Measurements from ENCODE around the gene RPUSD4.

RPUSD4 gene

DNA sequence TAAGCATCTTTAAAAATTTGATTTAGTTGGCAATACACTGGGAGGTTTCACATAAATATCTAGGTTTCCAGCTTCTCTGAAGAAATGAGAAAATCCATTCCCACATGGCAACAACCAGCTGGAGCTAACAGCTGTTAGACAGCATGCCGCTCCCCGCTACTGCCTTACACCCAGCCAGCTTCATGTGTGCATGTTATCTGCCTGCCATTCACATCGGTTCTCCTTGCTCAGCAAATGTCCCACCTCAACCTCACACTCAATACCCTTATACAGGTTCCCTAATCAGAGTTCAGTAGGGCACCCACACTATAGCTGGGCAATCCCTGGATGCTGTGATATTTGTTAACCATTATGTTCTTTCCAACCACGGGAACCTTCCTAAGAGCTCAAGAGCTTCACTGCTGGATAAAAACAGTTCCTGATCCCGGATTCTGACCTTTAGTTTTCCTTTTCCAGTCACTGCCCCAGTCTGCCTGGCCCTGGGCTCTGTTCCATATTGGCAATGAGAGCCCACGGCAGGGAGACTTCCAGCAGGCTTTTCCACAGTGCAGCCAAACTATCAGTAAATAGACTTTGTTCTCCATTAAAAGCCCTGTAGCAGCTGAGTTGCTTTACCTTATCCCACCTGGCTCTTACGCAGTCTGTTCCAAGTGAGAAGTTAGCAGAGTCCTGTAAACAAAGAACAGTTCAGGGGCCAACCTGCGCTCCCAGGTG lies 8.6 kb downstream of the RPUSD4 start:
- no peaks in the 10 kb centered on the region for H3K27me3 ChIP-seq (ENCODE audit: insufficient read depth, low read length)
- H2BK12ac ChIP-seq (ENCODE audit: low read length) = no peak overlapping the region
- H2BK5ac ChIP-seq (ENCODE audit: low read depth, low read length, poor library complexity) = no peak overlapping the region
- no peak overlapping the region for H3K4me2 ChIP-seq (ENCODE audit: low read length)
- H3K36me3 ChIP-seq (ENCODE audit: control insufficient read depth in 1 of 2, insufficient read depth in 2 of 2, low read length in 2 of 2) = peaks cover 41 to 53% of the 10 kb centered on the region in 2 experiments
- no peak overlapping the region for H2BK120ac ChIP-seq (ENCODE audit: insufficient read depth, low read length, poor library complexity)
- no peak overlapping the region for H3K4me3 ChIP-seq (ENCODE audit: low read depth, low read length)
- no peak overlapping the region for H3K18ac ChIP-seq (ENCODE audit: low read length)
- no peak overlapping the region for H2AFZ ChIP-seq (ENCODE audit: insufficient read depth, low read length, poor library complexity)
- H2AK5ac ChIP-seq (ENCODE audit: low read length) = no peak overlapping the region
- no peaks in the 10 kb centered on the region for H3K79me2 ChIP-seq (ENCODE audit: control insufficient read depth, insufficient read depth, low read length, poor library complexity)
- H3K79me1 ChIP-seq (ENCODE audit: low read length) = no peaks in the 10 kb centered on the region
- H4K8ac ChIP-seq (ENCODE audit: low read depth, low read length) = no peak overlapping the region
- H3K23ac ChIP-seq (ENCODE audit: low read length) = no peak overlapping the region
- H3K14ac ChIP-seq (ENCODE audit: low read length) = no peak overlapping the region
- H3K4me1 ChIP-seq (ENCODE audit: control insufficient read depth in 1 of 2, insufficient read depth in 2 of 2, low read length in 2 of 2) = peaks cover 0 to 1% of the 10 kb centered on the region in 2 experiments
- H4K91ac ChIP-seq (ENCODE audit: low read depth, low read length) = no peak overlapping the region
- no peak overlapping the region for H3K4ac ChIP-seq (ENCODE audit: low read depth, low read length)
- DNase-seq = no peak
- no peaks in the 10 kb centered on the region for H3K9me3 ChIP-seq (ENCODE audit: insufficient read depth, low read depth, low read length)
- no peak overlapping the region for H3K9ac ChIP-seq (ENCODE audit: low read length)
- no peak overlapping the region for H3K27ac ChIP-seq (ENCODE audit: low read depth, low read length)
- WGBS (ENCODE audit: extremely low coverage, insufficient coverage, insufficient read length) = no CpG with 5 or more reads among the region's 8 CpGs
- no peak overlapping the region for H4K12ac ChIP-seq (ENCODE audit: low read depth, low read length)

DNA sequence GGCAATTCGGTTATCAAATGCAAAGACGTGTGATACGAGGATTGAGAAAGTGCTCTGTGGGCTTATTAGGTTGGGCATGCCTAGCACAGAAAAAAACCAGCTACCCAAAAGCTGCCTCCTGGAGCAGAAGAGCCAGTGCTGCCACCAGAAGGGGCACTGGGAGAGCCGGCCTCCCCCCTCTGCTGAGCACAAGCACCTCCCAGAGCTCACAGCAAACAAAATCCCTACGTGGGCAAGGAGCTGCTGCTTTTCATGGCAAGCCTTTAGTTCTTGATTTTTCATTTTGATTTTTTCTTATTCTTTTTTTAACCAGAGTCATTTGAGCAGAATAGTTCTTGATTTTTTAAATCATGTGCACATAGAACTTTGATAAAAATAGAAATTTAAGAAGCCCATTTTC lies 12.8 kb downstream of the RPUSD4 start:
- WGBS (ENCODE audit: extremely low coverage, insufficient coverage, insufficient read length) = no CpG with 5 or more reads among the region's 5 CpGs
- no peak overlapping the region for H3K14ac ChIP-seq (ENCODE audit: low read length)

DNA sequence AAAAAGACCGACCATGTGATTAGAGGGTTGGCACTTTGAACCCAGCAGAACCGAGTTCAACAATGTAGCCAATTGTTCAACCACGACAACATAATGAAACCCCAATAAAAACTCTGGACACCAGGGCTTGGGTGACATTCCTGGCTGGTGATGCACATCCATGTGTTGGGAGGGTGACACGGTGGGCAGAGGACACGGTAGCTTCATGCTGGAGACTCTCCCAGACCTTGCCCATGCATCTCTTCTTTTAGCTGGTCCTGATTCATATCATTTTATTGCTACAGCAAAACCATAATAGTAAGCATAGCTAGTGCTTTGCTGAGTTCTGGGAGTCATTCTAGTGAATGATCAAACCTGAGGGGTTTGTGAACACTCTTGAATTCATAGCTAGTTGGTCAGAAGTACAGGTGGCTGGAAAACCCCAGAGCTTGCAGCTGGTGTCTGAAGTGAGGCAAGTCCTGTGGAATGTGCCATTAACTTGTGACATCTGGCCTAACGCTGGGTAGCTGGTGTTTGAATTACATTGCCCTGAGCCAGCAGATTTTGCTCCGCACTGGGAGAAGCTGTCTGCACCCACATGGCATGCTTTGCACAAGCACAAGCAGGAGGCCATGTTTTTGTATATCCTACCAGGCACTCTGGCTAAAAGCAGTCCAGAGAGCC lies 14.0 kb downstream of the RPUSD4 start:
- H3K4me3 ChIP-seq (ENCODE audit: low read depth, low read length) = no peak overlapping the region
- no peaks in the 10 kb centered on the region for H3K27me3 ChIP-seq (ENCODE audit: insufficient read depth, low read length)
- H2BK12ac ChIP-seq (ENCODE audit: low read length) = no peak overlapping the region

More for the DNA sequence above, 12.8 kb downstream of the RPUSD4 start:
- Histone ChIP-seq H4K8ac (ENCODE audit: low read depth, low read length) (no peak overlapping the region), H2BK12ac (ENCODE audit: low read length) (no peak overlapping the region), H4K91ac (ENCODE audit: low read depth, low read length) (no peak overlapping the region), H2AFZ (ENCODE audit: insufficient read depth, low read length, poor library complexity) (no peak overlapping the region), H3K23ac (ENCODE audit: low read length) (no peak overlapping the region), H2BK5ac (ENCODE audit: low read depth, low read length, poor library complexity) (no peak overlapping the region), H3K27me3 (ENCODE audit: insufficient read depth, low read length) (no peaks in the 10 kb centered on the region), H3K4me1 (ENCODE audit: control insufficient read depth in 1 of 2, insufficient read depth in 2 of 2, low read length in 2 of 2) (peaks cover 0 to 4% of the 10 kb centered on the region in 2 experiments), H3K4me3 (ENCODE audit: low read depth, low read length) (no peak overlapping the region), H3K79me2 (ENCODE audit: control insufficient read depth, insufficient read depth, low read length, poor library complexity) (no peaks in the 10 kb centered on the region), H3K36me3 (ENCODE audit: control insufficient read depth in 1 of 2, insufficient read depth in 2 of 2, low read length in 2 of 2) (peaks cover 48 to 54% of the 10 kb centered on the region in 2 experiments), H3K79me1 (ENCODE audit: low read length) (no peaks in the 10 kb centered on the region), H3K4me2 (ENCODE audit: low read length) (no peak overlapping the region), H3K27ac (ENCODE audit: low read depth, low read length) (no peak overlapping the region), H4K12ac (ENCODE audit: low read depth, low read length) (no peak overlapping the region), H3K9me3 (ENCODE audit: insufficient read depth, low read depth, low read length) (peaks cover 6% of the 10 kb centered on the region), H3K4ac (ENCODE audit: low read depth, low read length) (no peak overlapping the region), H2BK120ac (ENCODE audit: insufficient read depth, low read length, poor library complexity) (no peak overlapping the region), H2AK5ac (ENCODE audit: low read length) (no peak overlapping the region), H3K18ac (ENCODE audit: low read length) (no peak overlapping the region), H3K9ac (ENCODE audit: low read length) (no peak overlapping the region)
- no peak for DNase-seq

DNA sequence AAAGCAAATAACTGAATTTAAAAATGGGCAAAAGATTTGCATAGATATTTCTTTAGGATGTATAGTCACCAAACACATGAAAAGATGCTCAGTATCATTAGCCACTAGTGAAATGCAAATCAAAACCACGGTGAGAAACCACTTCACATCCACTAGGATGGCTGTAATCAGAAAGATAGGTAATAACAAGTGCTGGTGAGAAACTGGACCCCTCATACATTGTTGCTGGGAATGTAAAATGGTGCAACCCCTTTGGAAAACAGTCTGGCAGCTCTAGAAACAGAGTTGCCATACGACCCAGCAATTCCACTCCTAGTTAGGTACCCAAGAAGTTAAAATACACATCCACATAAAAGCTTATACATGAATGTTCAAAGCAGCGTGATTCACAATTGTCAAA lies 16.3 kb downstream of the RPUSD4 start:
- WGBS (ENCODE audit: extremely low coverage, insufficient coverage, insufficient read length) = no CpG with 5 or more reads among the region's 3 CpGs
- Histone ChIP-seq H3K14ac (ENCODE audit: low read length) (no peak overlapping the region), H2BK120ac (ENCODE audit: insufficient read depth, low read length, poor library complexity) (no peak overlapping the region), H4K12ac (ENCODE audit: low read depth, low read length) (no peak overlapping the region), H3K79me2 (ENCODE audit: control insufficient read depth, insufficient read depth, low read length, poor library complexity) (no peaks in the 10 kb centered on the region), H3K18ac (ENCODE audit: low read length) (no peak overlapping the region), H3K4me1 (ENCODE audit: control insufficient read depth in 1 of 2, insufficient read depth in 2 of 2, low read length in 2 of 2) (peaks cover 18 to 25% of the 10 kb centered on the region in 2 experiments), H3K9me3 (ENCODE audit: insufficient read depth, low read depth, low read length) (peaks cover 6% of the 10 kb centered on the region), H3K36me3 (ENCODE audit: control insufficient read depth in 1 of 2, insufficient read depth in 2 of 2, low read length in 2 of 2) (peaks cover 35 to 36% of the 10 kb centered on the region in 2 experiments), H2AK5ac (ENCODE audit: low read length) (no peak overlapping the region), H3K27me3 (ENCODE audit: insufficient read depth, low read length) (no peaks in the 10 kb centered on the region), H2BK5ac (ENCODE audit: low read depth, low read length, poor library complexity) (no peak overlapping the region), H2AFZ (ENCODE audit: insufficient read depth, low read length, poor library complexity) (no peak overlapping the region), H3K9ac (ENCODE audit: low read length) (no peak overlapping the region), H3K4ac (ENCODE audit: low read depth, low read length) (no peak overlapping the region), H3K23ac (ENCODE audit: low read length) (no peak overlapping the region), H3K79me1 (ENCODE audit: low read length) (peaks cover 14% of the 10 kb centered on the region), H4K8ac (ENCODE audit: low read depth, low read length) (no peak overlapping the region), H4K91ac (ENCODE audit: low read depth, low read length) (no peak overlapping the region), H3K27ac (ENCODE audit: low read depth, low read length) (no peak overlapping the region), H2BK12ac (ENCODE audit: low read length) (no peak overlapping the region), H3K4me2 (ENCODE audit: low read length) (no peak overlapping the region), H3K4me3 (ENCODE audit: low read depth, low read length) (no peak overlapping the region)
- DNase-seq = no peak

More for the DNA sequence above, 14.0 kb downstream of the RPUSD4 start:
- Histone ChIP-seq H2BK5ac (ENCODE audit: low read depth, low read length, poor library complexity) (no peak overlapping the region), H2AFZ (ENCODE audit: insufficient read depth, low read length, poor library complexity) (no peak overlapping the region), H3K79me1 (ENCODE audit: low read length) (peaks cover 5% of the 10 kb centered on the region), H3K36me3 (ENCODE audit: control insufficient read depth in 1 of 2, insufficient read depth in 2 of 2, low read length in 2 of 2) (peaks cover 45 to 51% of the 10 kb centered on the region in 2 experiments), H3K4me2 (ENCODE audit: low read length) (no peak overlapping the region), H3K4me1 (ENCODE audit: control insufficient read depth in 1 of 2, insufficient read depth in 2 of 2, low read length in 2 of 2) (peaks cover 5 to 12% of the 10 kb centered on the region in 2 experiments), H3K18ac (ENCODE audit: low read length) (no peak overlapping the region), H3K14ac (ENCODE audit: low read length) (no peak overlapping the region), H2BK120ac (ENCODE audit: insufficient read depth, low read length, poor library complexity) (no peak overlapping the region), H4K12ac (ENCODE audit: low read depth, low read length) (no peak overlapping the region), H3K27ac (ENCODE audit: low read depth, low read length) (no peak overlapping the region), H3K9ac (ENCODE audit: low read length) (no peak overlapping the region), H3K4ac (ENCODE audit: low read depth, low read length) (no peak overlapping the region), H3K9me3 (ENCODE audit: insufficient read depth, low read depth, low read length) (peaks cover 6% of the 10 kb centered on the region), H3K23ac (ENCODE audit: low read length) (no peak overlapping the region), H4K91ac (ENCODE audit: low read depth, low read length) (no peak overlapping the region), H3K79me2 (ENCODE audit: control insufficient read depth, insufficient read depth, low read length, poor library complexity) (no peaks in the 10 kb centered on the region), H4K8ac (ENCODE audit: low read depth, low read length) (no peak overlapping the region), H2AK5ac (ENCODE audit: low read length) (no peak overlapping the region)
- no CpG with 5 or more reads among the region's 7 CpGs for WGBS (ENCODE audit: extremely low coverage, insufficient coverage, insufficient read length)
- DNase-seq = peak; percentile 96 to 99

Measured in trophoblast cell (in vitro differentiated cells and primary cell).